Measurements from ENCODE around the gene CHFR.
"Not testable (repeated sequence)": the region's sequence is repeated elsewhere in the genome, so short reads cannot be mapped to it uniquely, and the experiment has no call there.

The CHFR gene

DNA sequence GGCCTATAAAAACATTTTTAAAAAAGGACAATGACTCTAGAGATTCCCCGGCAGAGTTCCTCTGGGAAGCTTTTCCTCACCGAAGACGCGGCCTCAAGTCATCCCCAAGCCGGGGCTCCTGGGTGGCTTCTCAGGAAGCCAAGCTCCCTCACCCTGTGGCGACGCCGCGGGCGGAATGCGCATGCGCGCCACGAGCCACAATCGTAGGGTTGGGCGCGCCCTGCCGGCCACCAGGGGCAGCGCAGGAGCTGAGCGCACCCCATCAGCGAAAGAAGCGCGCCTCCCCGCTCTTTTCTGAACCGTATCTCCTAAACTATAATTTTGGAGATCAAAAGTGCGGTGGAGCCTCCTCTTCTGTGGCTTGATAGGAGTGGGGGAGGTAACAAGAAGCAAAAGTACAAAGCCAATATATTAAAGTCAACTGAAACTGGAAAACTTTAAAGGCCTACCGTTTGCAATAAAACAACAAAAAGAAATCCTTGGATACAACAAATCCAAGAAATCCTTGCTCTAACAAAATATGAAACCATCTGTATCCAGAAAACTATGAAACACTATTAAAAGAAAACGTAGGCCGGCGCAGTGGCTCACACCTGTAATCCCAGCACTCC lies 17.4 kb upstream of the CHFR start:
- DNase-seq (ENCODE audit: extremely low read depth, low read depth): no peak

GRCh38 chr12:132899033-132899432 lies 11.6 kb upstream of the CHFR start:
- TF ChIP-seq CTCF (IDR thresholded peaks at IDR 0.05; ENCODE audit: low read depth, low read length): no peak
- no peak for DNase-seq (ENCODE audit: extremely low read depth, low read depth)

More for the DNA sequence above, 17.4 kb upstream of the CHFR start:
- peak; percentile 47 for TF ChIP-seq CTCF (IDR thresholded peaks at IDR 0.05; ENCODE audit: low read depth, low read length)

DNA sequence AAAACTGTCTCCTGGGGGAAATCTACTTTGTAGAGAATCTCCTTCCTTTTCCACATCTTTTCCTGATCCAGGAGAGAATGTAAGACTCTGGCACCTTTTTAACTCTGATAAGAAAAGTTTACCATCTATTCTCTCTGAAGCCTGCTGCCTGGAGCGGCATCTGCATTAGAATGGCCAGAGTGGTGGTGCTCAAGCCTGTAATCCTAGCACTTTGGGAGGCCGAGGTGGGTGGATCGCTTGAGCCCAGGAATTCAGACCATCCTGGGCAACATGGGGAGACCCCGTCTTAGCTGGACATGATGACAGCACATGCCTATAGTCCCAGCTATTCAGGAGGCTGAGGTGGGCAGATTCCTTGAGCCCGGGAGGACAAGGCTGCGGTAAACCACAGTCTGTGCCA lies 1.4 kb upstream of the CHFR start:
- DNase-seq (ENCODE audit: extremely low read depth, low read depth): no peak

GRCh38 chr12:132886529-132887477 lies 602 bp downstream of the CHFR start:
- no peak for TF ChIP-seq CTCF (IDR thresholded peaks at IDR 0.05; ENCODE audit: low read depth, low read length)

More for the DNA sequence above, 1.4 kb upstream of the CHFR start:
- no peak for TF ChIP-seq CTCF (IDR thresholded peaks at IDR 0.05; ENCODE audit: low read depth, low read length)

DNA sequence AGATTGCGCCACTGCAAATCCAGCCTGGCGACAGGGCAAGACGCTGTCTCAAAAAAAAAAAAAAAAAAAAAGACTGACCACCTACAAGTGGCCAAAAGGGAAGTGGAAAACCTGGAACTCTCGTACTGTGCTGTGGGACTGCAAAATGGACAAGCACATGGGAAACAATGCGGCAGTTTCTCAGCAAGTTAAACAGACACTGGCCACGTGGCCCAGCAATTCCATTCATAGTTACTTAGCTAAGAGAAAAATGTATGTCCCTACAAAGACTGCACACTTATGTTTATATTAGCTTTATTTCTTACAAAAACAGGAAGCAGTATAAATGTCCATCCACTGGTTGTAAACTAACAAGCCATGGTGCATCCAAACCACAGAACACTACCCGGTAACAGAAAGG lies 5.6 kb downstream of the CHFR start:
- no peak for TF ChIP-seq CTCF (IDR thresholded peaks at IDR 0.05; ENCODE audit: low read depth, low read length)
- DNase-seq (ENCODE audit: extremely low read depth, low read depth): no peak

More at GRCh38 chr12:132886529-132887477, 602 bp downstream of the CHFR start:
- no peak for DNase-seq (ENCODE audit: extremely low read depth, low read depth)

GRCh38 chr12:132874620-132875019 lies 12.8 kb downstream of the CHFR start:
- DNase-seq (ENCODE audit: extremely low read depth, low read depth): not testable (repeated sequence)

GRCh38 chr12:132874175-132874574 lies 13.2 kb downstream of the CHFR start:
- DNase-seq (ENCODE audit: extremely low read depth, low read depth): no peak
- TF ChIP-seq CTCF (IDR thresholded peaks at IDR 0.05; ENCODE audit: low read depth, low read length): no peak
